Mucosa of gallbladder (tissue), 1 donor: ENCODE results near the gene NEU2. TPM values are rescaled to one million over a fixed set of nuclear protein-coding genes. Genes with fewer than 3 reads are reported as not detected.
"Not testable (repeated sequence)": the region's sequence is repeated elsewhere in the genome, so short reads cannot be mapped to it uniquely, and the experiment has no call there.

ENCODE experiments used
- DNase-seq: peaks from one replicate; pipeline ENCODE4 v3.0.0-alpha.2; 2020; ENCODE audit warnings: low spot score
- total RNA-seq: library from RNA; stranded (reverse); gene quantifications from one replicate; pipeline ENCODE4 v1.2.1, GENCODE V29; 2021
- donor health status: DM: no; HTN: no; CAD: no.

The NEU2 gene
- total RNA-seq, 1 donor from 2014 or later: not detected

- DNase-seq: no peak
These were observed 1.8 kb downstream of the NEU2 start for GRCh38 chr2:233034091-233034882.

- DNase-seq: no peak
These were observed 3.1 kb downstream of the NEU2 start for GRCh38 chr2:233035426-233036161.

- DNase-seq: no peak
These were observed 3.8 kb downstream of the NEU2 start for GRCh38 chr2:233036162-233036838.

DNA sequence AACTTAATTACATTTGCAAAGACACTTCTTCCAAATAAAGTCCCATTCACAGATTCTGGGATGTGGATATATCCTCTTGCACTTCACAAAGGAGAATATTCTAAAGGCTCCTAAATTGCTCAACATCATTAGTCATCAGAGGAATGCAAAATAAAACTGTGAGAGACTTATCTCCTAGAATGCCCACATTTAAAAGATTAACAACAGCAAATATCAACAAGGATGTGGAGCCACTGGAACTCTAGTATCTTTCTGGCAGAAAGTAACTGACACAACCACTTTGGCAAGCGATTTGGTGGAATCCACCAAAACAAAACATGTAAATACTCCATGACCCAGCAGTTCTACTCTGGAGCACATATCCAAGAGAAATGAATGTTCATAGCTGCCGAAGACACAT lies 4.6 kb downstream of the NEU2 start:
- no peak for DNase-seq

DNA sequence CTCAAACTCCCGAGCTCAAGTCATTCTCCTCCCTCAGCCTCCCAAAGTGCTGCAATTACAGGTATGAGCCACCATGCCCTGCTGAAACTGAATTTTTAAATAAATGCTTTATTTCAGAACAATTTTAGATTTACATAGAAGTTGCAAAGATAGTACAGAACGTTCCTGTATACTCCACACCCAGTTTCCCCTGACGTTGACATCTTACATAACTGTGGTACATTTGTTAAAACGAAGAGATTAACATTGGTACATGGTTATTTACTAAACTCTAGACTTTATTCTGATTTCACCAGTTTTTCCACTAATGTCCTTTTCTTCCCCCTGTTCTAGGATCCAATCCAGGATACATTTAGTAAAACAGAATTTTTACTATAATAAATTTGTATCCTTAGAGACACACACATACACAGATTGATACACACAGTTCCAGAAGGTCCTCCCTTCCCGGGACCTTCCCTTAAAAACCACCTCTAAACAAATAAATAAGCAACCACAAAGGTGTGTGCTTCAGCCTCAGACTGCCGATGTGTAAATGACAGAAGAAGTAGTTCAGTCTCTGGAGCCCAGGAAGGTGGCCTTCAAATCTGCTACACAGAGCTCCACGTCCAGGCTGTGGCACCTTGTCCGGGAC lies 6.9 kb downstream of the NEU2 start:
- no peak for DNase-seq

GRCh38 chr2:233039846-233040530 lies 7.5 kb downstream of the NEU2 start:
- no peak for DNase-seq

- no peak for DNase-seq
These were observed 8.1 kb downstream of the NEU2 start for GRCh38 chr2:233040571-233040970.

DNA sequence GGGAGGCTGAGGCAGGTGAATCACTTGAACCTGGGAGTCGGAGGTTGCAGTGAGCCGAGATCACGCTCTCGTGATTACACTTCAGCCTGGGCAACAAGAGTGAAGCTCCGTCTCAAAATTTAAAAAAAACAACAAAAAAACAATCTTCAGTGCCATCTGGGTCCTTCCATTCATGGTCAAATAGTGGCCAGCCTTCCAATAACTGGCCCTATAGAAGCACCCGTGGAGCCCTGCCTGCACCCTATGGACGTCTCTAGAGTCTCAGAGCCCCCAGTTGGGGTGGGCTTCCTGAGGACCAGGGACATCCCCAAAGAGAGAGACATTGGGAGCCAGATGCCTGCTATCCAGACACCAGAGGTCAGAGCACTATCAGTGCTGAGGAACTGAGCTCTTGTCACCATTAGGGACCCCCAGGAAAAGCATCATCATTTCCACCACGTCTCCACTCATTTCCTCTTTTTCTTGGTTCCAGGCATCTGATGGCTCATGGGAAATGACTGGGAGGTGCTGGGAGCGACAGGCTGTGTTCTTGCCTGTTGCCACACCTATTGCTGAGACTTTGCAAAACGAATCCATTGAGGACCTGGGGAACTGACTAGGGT lies 9.4 kb downstream of the NEU2 start:
- DNase-seq: no peak

DNA sequence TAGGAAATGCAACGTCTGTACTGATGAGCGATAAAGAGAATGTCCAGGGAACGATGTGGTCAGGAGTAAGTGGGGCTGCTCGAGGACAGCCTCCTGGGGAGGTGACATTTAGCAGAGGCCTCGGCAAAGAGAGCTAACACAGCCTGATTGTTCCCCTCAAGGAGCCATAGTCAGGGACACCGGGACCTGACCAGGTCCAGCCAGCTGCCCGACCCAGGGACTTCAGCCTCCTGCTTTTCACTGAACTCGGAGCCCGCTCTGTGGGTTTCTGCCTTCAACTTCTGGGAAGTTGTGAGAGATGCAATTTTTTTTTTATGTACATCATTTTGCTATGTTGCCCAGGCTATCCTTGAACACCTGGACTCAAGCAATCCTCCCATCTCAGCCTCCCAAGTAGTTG lies 10.1 kb downstream of the NEU2 start:
- no peak for DNase-seq

DNA sequence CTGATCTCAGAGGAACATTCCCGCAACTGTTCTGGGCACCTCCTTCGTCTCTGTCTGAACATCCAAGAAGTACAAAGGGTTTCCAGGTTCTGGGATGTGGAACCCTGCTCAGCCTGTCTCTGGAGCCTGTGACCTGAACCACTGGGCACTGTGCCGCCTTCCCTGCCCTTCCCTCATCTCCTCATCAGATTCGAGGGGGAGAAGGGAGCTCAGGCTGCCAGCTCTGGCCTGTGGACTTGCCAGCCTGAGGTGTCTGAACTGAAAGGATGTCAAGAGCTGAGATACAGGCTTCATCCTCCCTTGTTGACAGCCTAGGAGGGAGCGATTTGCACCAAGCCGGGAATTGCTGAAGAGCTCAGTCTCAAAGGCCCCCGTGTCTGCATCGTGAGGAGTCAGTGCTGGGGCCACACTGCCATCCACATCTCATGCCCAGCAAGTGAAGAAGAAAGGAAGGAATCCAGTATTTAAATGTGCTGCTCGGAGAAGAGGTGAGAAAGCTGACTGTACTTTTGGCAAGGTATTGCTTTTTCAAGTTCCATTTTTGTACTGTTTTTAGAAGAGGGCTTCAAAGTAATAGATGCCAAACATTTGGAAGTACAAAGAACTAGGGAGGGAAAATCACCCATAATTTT lies 12.6 kb downstream of the NEU2 start:
- no peak for DNase-seq

DNA sequence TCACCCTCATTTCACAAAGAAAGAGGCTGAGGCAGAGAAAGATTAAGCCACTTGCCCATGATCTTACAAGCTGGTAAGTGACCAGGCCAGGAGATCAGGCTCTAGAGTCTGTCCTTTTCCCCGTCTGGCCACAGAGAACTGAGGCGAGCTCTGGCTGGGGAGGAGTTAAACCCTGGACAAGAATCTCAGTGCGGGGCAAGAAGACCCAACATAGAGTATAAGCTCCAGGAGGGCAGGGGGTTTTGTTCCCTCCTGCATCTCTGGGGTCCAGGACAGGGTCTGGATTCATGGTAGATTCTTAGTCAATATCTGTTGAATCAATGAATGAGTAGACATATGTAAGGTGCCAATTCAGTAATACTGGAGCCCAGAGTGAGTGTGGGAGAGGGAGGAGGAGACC lies 14.7 kb downstream of the NEU2 start:
- no peak for DNase-seq

- no peak for DNase-seq
These were observed 15.2 kb downstream of the NEU2 start for GRCh38 chr2:233047667-233048066.

GRCh38 chr2:233048569-233049193 lies 16.2 kb downstream of the NEU2 start:
- DNase-seq: no peak

- DNase-seq: no peak
These were observed 16.8 kb downstream of the NEU2 start for GRCh38 chr2:233049194-233049761.

- no peak for DNase-seq
These were observed 19.0 kb downstream of the NEU2 start for GRCh38 chr2:233051241-233052149.

- not testable (repeated sequence) for DNase-seq
These were observed 20.0 kb downstream of the NEU2 start for GRCh38 chr2:233052517-233052916.

- DNase-seq: peak; percentile 61
These were observed 21.7 kb downstream of the NEU2 start for GRCh38 chr2:233053928-233054784.

- no peak for DNase-seq
These were observed 22.9 kb downstream of the NEU2 start for GRCh38 chr2:233055362-233055761.
